ENCODE measurements around the gene SNX30.

SNX30 gene

DNA sequence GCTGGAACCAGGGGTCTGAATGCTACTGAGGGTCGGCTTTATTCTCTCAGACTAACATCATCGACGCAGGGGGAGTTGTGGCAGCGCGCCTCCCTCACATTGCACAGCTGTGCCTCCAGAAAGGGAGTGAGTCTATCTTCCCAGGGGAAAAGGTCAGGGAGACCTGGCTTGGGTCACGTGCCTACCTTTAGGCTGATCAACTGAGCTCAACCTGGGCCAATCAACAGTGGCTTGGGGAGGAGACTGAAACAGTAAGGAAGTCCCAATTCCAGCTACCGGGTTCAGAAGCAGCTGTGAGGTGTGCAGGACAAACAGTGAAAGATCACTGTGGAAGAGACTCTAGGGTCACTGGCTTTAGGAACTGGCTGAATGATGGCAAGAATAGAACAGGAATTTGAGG is 14.3 kb downstream of the SNX30 start:
- in situ Hi-C loops (cut with HindIII; ENCODE audit: low sequenced_read_pairs): no loop called here
- TF ChIP-seq, protein P1, sequence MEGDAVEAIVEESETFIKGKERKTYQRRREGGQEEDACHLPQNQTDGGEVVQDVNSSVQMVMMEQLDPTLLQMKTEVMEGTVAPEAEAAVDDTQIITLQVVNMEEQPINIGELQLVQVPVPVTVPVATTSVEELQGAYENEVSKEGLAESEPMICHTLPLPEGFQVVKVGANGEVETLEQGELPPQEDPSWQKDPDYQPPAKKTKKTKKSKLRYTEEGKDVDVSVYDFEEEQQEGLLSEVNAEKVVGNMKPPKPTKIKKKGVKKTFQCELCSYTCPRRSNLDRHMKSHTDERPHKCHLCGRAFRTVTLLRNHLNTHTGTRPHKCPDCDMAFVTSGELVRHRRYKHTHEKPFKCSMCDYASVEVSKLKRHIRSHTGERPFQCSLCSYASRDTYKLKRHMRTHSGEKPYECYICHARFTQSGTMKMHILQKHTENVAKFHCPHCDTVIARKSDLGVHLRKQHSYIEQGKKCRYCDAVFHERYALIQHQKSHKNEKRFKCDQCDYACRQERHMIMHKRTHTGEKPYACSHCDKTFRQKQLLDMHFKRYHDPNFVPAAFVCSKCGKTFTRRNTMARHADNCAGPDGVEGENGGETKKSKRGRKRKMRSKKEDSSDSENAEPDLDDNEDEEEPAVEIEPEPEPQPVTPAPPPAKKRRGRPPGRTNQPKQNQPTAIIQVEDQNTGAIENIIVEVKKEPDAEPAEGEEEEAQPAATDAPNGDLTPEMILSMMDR (IDR thresholded peaks at IDR 0.05; ENCODE audit: low read depth, low read length): no peak

DNA sequence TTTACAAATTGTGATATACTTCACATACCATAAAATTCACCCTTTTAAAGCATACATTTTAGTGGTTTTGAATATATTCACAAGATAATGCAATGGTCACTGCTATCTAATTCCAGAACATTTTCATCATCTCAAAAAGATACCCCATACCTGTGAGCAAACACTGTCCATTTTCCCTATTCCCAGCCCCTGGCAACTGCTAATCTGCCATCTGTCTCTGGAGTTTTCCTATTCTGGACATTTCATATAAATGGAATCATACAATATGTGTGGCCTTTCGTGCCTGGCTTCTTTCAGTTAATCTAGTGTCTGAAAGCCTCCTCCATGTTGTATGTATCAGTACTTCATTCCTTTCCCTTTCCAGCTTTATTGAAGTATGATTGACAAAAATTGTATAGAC is 14.7 kb downstream of the SNX30 start:
- no peak for DNase-seq (ENCODE audit: low read depth, low spot score)
- H3K4me3 ChIP-seq (ENCODE audit: low read depth, low read length): no peak overlapping the region
- TF ChIP-seq, protein P1 (IDR thresholded peaks at IDR 0.05; ENCODE audit: low read depth, low read length): no peak
- in situ Hi-C loops (cut with HindIII; ENCODE audit: low sequenced_read_pairs): no loop called here

More for the DNA sequence above, 14.3 kb downstream of the SNX30 start:
- H3K4me3 ChIP-seq (ENCODE audit: low read depth, low read length): no peak overlapping the region
- DNase-seq (ENCODE audit: low read depth, low spot score): no peak

DNA sequence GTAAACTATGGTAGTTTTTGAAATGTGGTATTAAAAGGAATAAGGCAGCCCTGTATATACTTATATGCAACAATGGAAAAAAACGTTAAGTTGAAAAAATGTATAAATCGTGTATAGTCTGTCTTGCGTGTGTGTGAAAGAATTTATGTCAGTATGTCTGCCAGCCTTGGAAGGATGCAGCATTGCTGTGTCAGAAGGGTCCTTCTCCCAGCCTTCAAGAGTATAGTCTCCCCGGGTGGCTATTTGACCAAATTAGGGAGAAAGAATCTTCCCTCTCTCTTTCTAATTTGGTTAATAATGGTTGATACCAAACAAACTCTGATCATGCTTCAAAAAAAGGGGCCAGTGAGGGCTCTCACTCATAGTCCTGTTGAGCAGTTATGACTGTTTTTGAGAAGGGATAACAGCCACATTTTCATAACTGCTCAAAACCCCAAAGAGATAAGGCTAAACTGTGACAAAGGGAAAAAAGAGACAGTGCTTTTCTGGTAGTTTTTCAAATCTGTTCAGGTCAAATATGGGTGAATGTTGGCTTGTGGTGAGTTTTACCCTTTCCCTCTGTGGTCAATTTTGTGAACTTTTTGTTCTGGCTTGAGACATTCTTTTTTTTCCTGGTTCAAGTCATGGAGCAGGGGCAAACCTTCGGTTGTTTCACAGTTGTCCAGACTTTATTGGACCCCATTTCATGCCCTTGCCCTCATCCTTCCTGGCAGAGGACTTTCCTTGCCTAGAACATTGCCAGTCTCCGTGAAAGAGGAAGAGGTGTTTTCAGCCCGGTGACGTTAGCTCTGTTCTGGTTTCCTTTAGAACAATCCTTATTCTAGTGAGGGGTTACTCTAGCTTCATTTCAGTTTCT is 21.0 kb downstream of the SNX30 start:
- in situ Hi-C loops (cut with HindIII; ENCODE audit: low sequenced_read_pairs): no loop called here
- TF ChIP-seq, protein P1 (IDR thresholded peaks at IDR 0.05; ENCODE audit: low read depth, low read length): no peak
- DNase-seq (ENCODE audit: low read depth, low spot score): no peak
- H3K4me3 ChIP-seq (ENCODE audit: low read depth, low read length): no peak overlapping the region

DNA sequence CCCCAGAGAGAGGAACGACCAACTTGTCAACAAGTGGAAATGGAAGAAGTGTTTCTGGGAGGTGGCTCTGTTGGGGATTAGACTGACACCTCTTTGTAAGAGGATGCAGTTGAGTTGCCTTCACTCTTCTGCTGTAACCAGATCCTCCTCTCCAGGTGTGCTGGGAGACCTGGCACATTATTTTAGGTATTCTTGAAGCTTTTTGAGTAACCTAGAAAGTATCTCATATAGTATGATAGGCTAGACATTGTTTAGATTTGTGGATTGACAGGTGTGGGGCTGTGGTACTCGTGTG is 21.6 kb downstream of the SNX30 start:
- TF ChIP-seq, protein P1 (IDR thresholded peaks at IDR 0.05; ENCODE audit: low read depth, low read length): no peak
- H3K4me3 ChIP-seq (ENCODE audit: low read depth, low read length): no peak overlapping the region
- in situ Hi-C loops (cut with HindIII; ENCODE audit: low sequenced_read_pairs): no loop called here
- DNase-seq (ENCODE audit: low read depth, low spot score): no peak

DNA sequence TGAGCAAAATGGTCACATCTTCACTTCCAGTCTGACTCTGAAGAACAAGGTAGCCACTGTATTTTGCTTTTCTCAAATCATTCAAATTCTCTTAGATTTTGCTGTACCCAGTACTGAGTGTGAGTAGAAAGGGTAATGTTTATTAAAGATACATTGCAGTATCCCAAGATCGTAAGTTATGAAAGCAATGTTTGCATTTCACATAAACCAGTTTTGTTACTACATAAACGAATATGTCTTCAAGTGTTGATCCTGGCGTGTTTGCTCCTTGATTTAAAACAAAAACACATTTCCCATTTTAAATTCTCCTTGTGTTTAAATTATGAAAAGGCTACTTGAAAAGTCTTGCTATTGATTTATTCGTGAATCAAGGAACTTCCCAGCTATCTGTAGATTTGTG is 22.0 kb downstream of the SNX30 start:
- DNase-seq (ENCODE audit: low read depth, low spot score): no peak
- H3K4me3 ChIP-seq (ENCODE audit: low read depth, low read length): no peak overlapping the region
- in situ Hi-C loops (cut with HindIII; ENCODE audit: low sequenced_read_pairs): no loop called here
- TF ChIP-seq, protein P1 (IDR thresholded peaks at IDR 0.05; ENCODE audit: low read depth, low read length): no peak

DNA sequence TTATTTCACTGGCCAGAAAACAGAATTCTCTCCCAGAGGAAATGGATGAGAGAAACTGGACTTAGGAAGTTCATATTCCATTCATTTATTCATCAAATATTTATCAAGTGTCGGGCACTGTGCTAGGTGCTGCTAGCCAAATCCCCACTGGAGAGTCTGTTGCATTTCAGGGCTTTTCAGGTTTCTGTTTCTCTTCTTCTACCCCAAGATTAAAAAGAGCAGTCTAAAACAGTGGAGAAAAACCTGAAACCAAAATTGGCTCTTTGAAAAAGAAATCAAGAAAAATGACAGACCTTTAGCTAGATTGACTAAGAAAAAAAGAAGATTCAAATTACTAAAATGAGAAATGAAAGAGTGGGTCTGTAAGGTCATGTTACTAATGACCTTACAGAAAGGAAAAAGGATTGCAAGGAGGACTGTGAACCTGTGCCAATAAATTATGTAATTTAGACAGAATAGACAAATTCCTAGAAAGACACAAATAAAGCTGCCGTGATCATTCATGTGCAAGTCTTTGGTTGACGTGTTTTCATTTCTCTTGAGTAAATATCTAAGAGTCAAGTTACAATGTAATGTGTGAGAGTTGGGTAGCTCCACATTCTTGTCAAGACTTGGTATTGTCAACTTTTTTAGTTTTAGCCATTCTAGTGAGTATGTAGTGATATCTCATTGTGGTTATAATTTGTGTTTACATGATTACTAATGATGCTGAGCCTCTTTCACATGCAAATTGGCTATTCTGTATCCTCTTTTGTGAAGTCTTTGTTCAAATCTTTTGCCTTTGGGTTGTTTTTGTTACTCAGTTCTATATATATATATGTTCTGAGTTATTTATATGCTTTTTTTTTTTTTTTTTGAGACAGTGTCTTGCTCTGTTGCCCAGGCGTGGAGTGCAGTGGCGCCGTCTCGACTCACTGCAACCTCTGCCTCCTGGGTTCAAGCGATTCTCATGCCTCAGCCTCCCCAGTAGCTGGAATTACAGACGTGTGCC is 23.7 kb downstream of the SNX30 start:
- TF ChIP-seq, protein P1 (IDR thresholded peaks at IDR 0.05; ENCODE audit: low read depth, low read length): no peak
- in situ Hi-C loops (cut with HindIII; ENCODE audit: low sequenced_read_pairs): no loop called here

More for the DNA sequence above, 23.7 kb downstream of the SNX30 start:
- DNase-seq (ENCODE audit: low read depth, low spot score): no peak
- no peak overlapping the region for H3K4me3 ChIP-seq (ENCODE audit: low read depth, low read length)
